Brain microvascular endothelial cell (primary cell): Measurements from ENCODE around the gene KMT2E.

Experiments
- DNase-seq: peaks from one replicate; pipeline ENCODE4 v3.0.0-alpha.2; 2020
- H3K27ac ChIP-seq: fragments of 250-450 bp; sonication (Bioruptor Pico); 2 replicates; pipeline ENCODE4 v1.5.1; 2020; ENCODE audit warnings: mild to moderate bottlenecking, moderate library complexity
- H3K27me3 ChIP-seq: fragments of 250-450 bp; sonication (Bioruptor Pico); replicated peaks from 2 replicates; pipeline ENCODE4 v1.5.1; 2020; ENCODE audit warnings: mild to moderate bottlenecking
- H3K36me3 ChIP-seq: fragments of 250-450 bp; sonication (Bioruptor Pico); replicated peaks from 2 replicates; pipeline ENCODE4 v1.5.1; 2020; ENCODE audit warnings: mild to moderate bottlenecking
- H3K4me3 ChIP-seq: 2 replicates; pipeline ENCODE4 v1.5.1; 2011; ENCODE audit warnings: low read depth, mild to moderate bottlenecking, control low read depth, low read length, moderate library complexity
- CTCF ChIP-seq: IDR thresholded peaks from 2 replicates; pipeline ENCODE4 v1.5.1; 2011; ENCODE audit warnings: low read depth, mild to moderate bottlenecking, moderate library complexity, low read length, control low read depth, inconsistent platforms; ENCODE audit errors: missing control alignments
- in situ Hi-C: cut with HindIII; loops from 2 replicates; pipeline ENCODE4 v1.10.0; 2017; ENCODE audit warnings: low sequenced_read_pairs, low pct_ligation_motif_present

Gene KMT2E

GRCh38 chr7:105032553-105033214 lies 18.7 kb downstream of the KMT2E start:
- Histone ChIP-seq H3K4me3 (no peak overlapping the region), H3K27ac (no peak overlapping the region)
- TF ChIP-seq CTCF: no peak

GRCh38 chr7:105035349-105035748 lies 21.3 kb downstream of the KMT2E start:
- in situ Hi-C loops: no loop called here
- H3K27ac ChIP-seq: no peak overlapping the region
- no peaks in the 10 kb centered on the region for H3K27me3 ChIP-seq
- DNase-seq: no peak
- no peak overlapping the region for H3K4me3 ChIP-seq
- no peak for TF ChIP-seq CTCF
- no peaks in the 10 kb centered on the region for H3K36me3 ChIP-seq

More at GRCh38 chr7:105032553-105033214, 18.7 kb downstream of the KMT2E start:
- H3K27me3 ChIP-seq: no peaks in the 10 kb centered on the region
- in situ Hi-C loops: no loop called here
- no peak for DNase-seq
- no peaks in the 10 kb centered on the region for H3K36me3 ChIP-seq

GRCh38 chr7:105036217-105037168 lies 22.5 kb downstream of the KMT2E start:
- Histone ChIP-seq H3K27me3 (no peaks in the 10 kb centered on the region), H3K27ac (no peak overlapping the region), H3K36me3 (peaks cover 4% of the 10 kb centered on the region), H3K4me3 (no peak overlapping the region)
- TF ChIP-seq CTCF: no peak
- no peak for DNase-seq
- in situ Hi-C loops: no loop called here

GRCh38 chr7:105037319-105037718 lies 23.3 kb downstream of the KMT2E start:
- no peak for DNase-seq
- in situ Hi-C loops: no loop called here
- no peak overlapping the region for H3K27ac ChIP-seq

GRCh38 chr7:105044449-105045070 lies 30.6 kb downstream of the KMT2E start:
- no peak overlapping the region for H3K4me3 ChIP-seq
- no peaks in the 10 kb centered on the region for H3K27me3 ChIP-seq
- in situ Hi-C loops: no loop called here
- H3K36me3 ChIP-seq: peaks cover 33% of the 10 kb centered on the region
- no peak for TF ChIP-seq CTCF
- H3K27ac ChIP-seq: no peak overlapping the region
- DNase-seq: no peak

More at GRCh38 chr7:105037319-105037718, 23.3 kb downstream of the KMT2E start:
- TF ChIP-seq CTCF: no peak
- Histone ChIP-seq H3K27me3 (no peaks in the 10 kb centered on the region), H3K36me3 (peaks cover 4% of the 10 kb centered on the region), H3K4me3 (no peak overlapping the region)
